Measurements from ENCODE around the gene PARD3. TPM values are rescaled to one million over a fixed set of nuclear protein-coding genes. Genes with fewer than 3 reads are reported as not detected.
A peak's percentile ranks its signal among the peaks of the same experiment; 100 is the strongest.

Gene PARD3
- total RNA-seq, 3 donors from 2014 or later, result 48.2 to 93.7 (median 60.6) TPM

GRCh38 chr10:34292675-34293074 lies 522.4 kb downstream of the PARD3 start:
- H3K27me3 ChIP-seq, result no peaks in the 10 kb centered on the region
- H3K9me3 ChIP-seq, result no peaks in the 10 kb centered on the region
- TF ChIP-seq CTCF (IDR thresholded peaks at IDR 0.05), result no peak
- TF ChIP-seq POLR2A (IDR thresholded peaks at IDR 0.05), result no peak
- no peak for TF ChIP-seq POLR2AphosphoS5 (IDR thresholded peaks at IDR 0.05)
- no peaks in the 10 kb centered on the region for H3K36me3 ChIP-seq
- intact Hi-C loops (cut with DNase I; ENCODE audit: low total_unique reads), result no loop called here
- H3K27ac ChIP-seq, result no peak overlapping the region
- H3K4me3 ChIP-seq, result no peak overlapping the region
- H3K4me1 ChIP-seq, result no peaks in the 10 kb centered on the region
- DNase-seq (ENCODE audit: low spot score in 2 of 2), result no peak

GRCh38 chr10:34292194-34292565 lies 522.9 kb downstream of the PARD3 start:
- Histone ChIP-seq H3K36me3 (no peaks in the 10 kb centered on the region), H3K27me3 (no peaks in the 10 kb centered on the region), H3K4me1 (no peaks in the 10 kb centered on the region), H3K4me3 (no peak overlapping the region), H3K9me3 (no peaks in the 10 kb centered on the region), H3K27ac (no peak overlapping the region)
- intact Hi-C loops (cut with DNase I; ENCODE audit: low total_unique reads), result no loop called here
- no peak for TF ChIP-seq POLR2A (IDR thresholded peaks at IDR 0.05)
- DNase-seq (ENCODE audit: low spot score in 2 of 2), result no peak

GRCh38 chr10:34291466-34292193 lies 523.5 kb downstream of the PARD3 start:
- Histone ChIP-seq H3K4me1 (no peaks in the 10 kb centered on the region), H3K27me3 (no peaks in the 10 kb centered on the region), H3K9me3 (no peaks in the 10 kb centered on the region), H3K4me3 (no peak overlapping the region), H3K27ac (no peak overlapping the region), H3K36me3 (no peaks in the 10 kb centered on the region)
- TF ChIP-seq POLR2AphosphoS5 (IDR thresholded peaks at IDR 0.05) (no peak), POLR2A (IDR thresholded peaks at IDR 0.05) (no peak), CTCF (IDR thresholded peaks at IDR 0.05) (no peak)
- DNase-seq (ENCODE audit: low spot score in 2 of 2), result no peak
- intact Hi-C loops (cut with DNase I; ENCODE audit: low total_unique reads), result no loop called here

- Histone ChIP-seq H3K27ac (no peak overlapping the region), H3K36me3 (no peaks in the 10 kb centered on the region), H3K9me3 (no peaks in the 10 kb centered on the region), H3K27me3 (no peaks in the 10 kb centered on the region), H3K4me1 (no peaks in the 10 kb centered on the region), H3K4me3 (no peak overlapping the region)
- intact Hi-C loops (cut with DNase I; ENCODE audit: low total_unique reads), result no loop called here
- TF ChIP-seq CTCF (IDR thresholded peaks at IDR 0.05) (no peak), POLR2A (IDR thresholded peaks at IDR 0.05) (no peak), POLR2AphosphoS5 (IDR thresholded peaks at IDR 0.05) (peak in 1 of 3 donors; percentile 86)
- DNase-seq (ENCODE audit: low spot score in 2 of 2), result no peak
Measured at GRCh38 chr10:34290412-34291081, 524.5 kb downstream of the PARD3 start.

- H3K9me3 ChIP-seq, result no peaks in the 10 kb centered on the region
- no peak overlapping the region for H3K4me3 ChIP-seq
- H3K4me1 ChIP-seq, result no peaks in the 10 kb centered on the region
- intact Hi-C loops (cut with DNase I; ENCODE audit: low total_unique reads), result no loop called here
- TF ChIP-seq CTCF (IDR thresholded peaks at IDR 0.05), result no peak
- TF ChIP-seq POLR2AphosphoS5 (IDR thresholded peaks at IDR 0.05), result no peak
- TF ChIP-seq POLR2A (IDR thresholded peaks at IDR 0.05), result no peak
- DNase-seq (ENCODE audit: low spot score in 2 of 2), result no peak
- H3K27me3 ChIP-seq, result no peaks in the 10 kb centered on the region
- H3K27ac ChIP-seq, result no peak overlapping the region
- no peaks in the 10 kb centered on the region for H3K36me3 ChIP-seq
Measured at GRCh38 chr10:34288634-34289033, 526.5 kb downstream of the PARD3 start.
